HEK293 (cell line): ENCODE results near the gene PITPNM1.

Source experiments
- CTCF ChIA-PET: fragments of 350-600 bp; formaldehyde crosslinking; extraction: SDS; loops from one replicate; lab custom pipeline; 2021; ENCODE audit warnings: antibody characterized with exemption; lab: Yijun Ruan, JAX
- POLR2A ChIA-PET: fragments of 300-600 bp; formaldehyde crosslinking; extraction: SDS; loops from one replicate; lab custom pipeline; 2020; ENCODE audit warnings: antibody characterized with exemption, inconsistent platforms; lab: Yijun Ruan, JAX
- H3K27ac ChIP-seq: fragments of 200-500 bp; sonication (Bioruptor generic); 2 replicates; pipeline ENCODE4 v1.5.1; 2014; ENCODE audit warnings: low read depth, low read length, control low read depth, inconsistent platforms; ENCODE audit errors: extremely low read depth
- H3K36me3 ChIP-seq, 2 experiments: fragments of 200-500 bp in 1 of 2; sonication (Bioruptor generic) in 1 of 2; 1 replicate in 1 of 2; 2 replicates in 1 of 2; pipeline ENCODE4 v1.5.1; 2014 to 2017; ENCODE audit warnings: inconsistent platforms in 2 of 2, low read length in 2 of 2; ENCODE audit not compliant: control insufficient read depth in 2 of 2, insufficient read depth in 1 of 2
- H3K4me1 ChIP-seq: fragments of 200-500 bp; sonication (Bioruptor generic); 2 replicates; pipeline ENCODE4 v1.5.1; 2014; ENCODE audit warnings: mild to moderate bottlenecking, low read length, inconsistent platforms; ENCODE audit not compliant: control insufficient read depth, insufficient read depth
- H3K4me3 ChIP-seq: 2 replicates; pipeline ENCODE4 v1.5.1; 2011; ENCODE audit warnings: low read depth, mild to moderate bottlenecking, control low read depth, low read length, moderate library complexity
- H3K9me3 ChIP-seq: fragments of 200-500 bp; sonication (Bioruptor generic); 2 replicates; pipeline ENCODE4 v1.5.1; 2014; ENCODE audit warnings: low read depth, low read length, inconsistent platforms; ENCODE audit not compliant: control insufficient read depth, insufficient read depth
- FEZF1 ChIP-seq: fragments of 450-650 bp; formaldehyde crosslinking; IDR thresholded peaks from 2 replicates; pipeline ENCODE4 v1.5.1; 2016; ENCODE audit warnings: missing biosample characterization, missing genetic modification characterization
- KLF8 ChIP-seq: fragments of 450-650 bp; formaldehyde crosslinking; IDR thresholded peaks from 2 replicates; pipeline ENCODE4 v1.5.1; 2016; ENCODE audit warnings: missing biosample characterization, missing genetic modification characterization
- WT1 ChIP-seq: fragments of 450-650 bp; formaldehyde crosslinking; IDR thresholded peaks from 2 replicates; pipeline ENCODE4 v1.5.1; 2016; ENCODE audit warnings: missing biosample characterization, missing genetic modification characterization
- ZBTB7A ChIP-seq: fragments of 450-650 bp; formaldehyde crosslinking; IDR thresholded peaks from 2 replicates; pipeline ENCODE4 v1.5.1; 2016; ENCODE audit warnings: low read depth, missing biosample characterization, missing genetic modification characterization
- ZFP69B ChIP-seq: fragments of 450-650 bp; formaldehyde crosslinking; IDR thresholded peaks from 2 replicates; pipeline ENCODE4 v1.5.1; 2016; ENCODE audit warnings: missing biosample characterization, missing genetic modification characterization
- ZNF112 ChIP-seq: fragments of 450-650 bp; formaldehyde crosslinking; IDR thresholded peaks from 2 replicates; pipeline ENCODE4 v1.5.0; 2017; ENCODE audit warnings: missing biosample characterization, missing genetic modification characterization
- ZNF133 ChIP-seq: fragments of 450-650 bp; formaldehyde crosslinking; IDR thresholded peaks from 2 replicates; pipeline ENCODE4 v1.5.1; 2016; ENCODE audit warnings: missing biosample characterization, missing genetic modification characterization
- ZNF202 ChIP-seq: fragments of 450-650 bp; formaldehyde crosslinking; IDR thresholded peaks from 2 replicates; pipeline ENCODE4 v1.5.1; 2016; ENCODE audit warnings: missing biosample characterization, missing genetic modification characterization, borderline replicate concordance
- ZNF529 ChIP-seq: fragments of 450-650 bp; formaldehyde crosslinking; IDR thresholded peaks from 2 replicates; pipeline ENCODE4 v1.5.1; 2017; ENCODE audit warnings: missing genetic modification characterization, missing biosample characterization; ENCODE audit not compliant: insufficient replicate concordance
- ZNF768 ChIP-seq: fragments of 450-650 bp; formaldehyde crosslinking; IDR thresholded peaks from 2 replicates; pipeline ENCODE4 v1.5.1; 2018; ENCODE audit warnings: missing biosample characterization, mild to moderate bottlenecking, missing genetic modification characterization
- ZSCAN30 ChIP-seq: fragments of 450-650 bp; IDR thresholded peaks from 2 replicates; pipeline ENCODE4 v1.5.1; 2018; ENCODE audit warnings: missing biosample characterization, mild to moderate bottlenecking, missing genetic modification characterization, moderate library complexity
- TF ChIP-seq, protein P1 (sequence below): fragments of 450-650 bp; formaldehyde crosslinking; IDR thresholded peaks from 2 replicates; pipeline ENCODE4 v1.5.1; 2016; ENCODE audit warnings: missing biosample characterization, missing genetic modification characterization
- TF ChIP-seq, protein P2 (sequence below): fragments of 450-650 bp; formaldehyde crosslinking; IDR thresholded peaks from 2 replicates; pipeline ENCODE4 v1.5.1; 2016; ENCODE audit warnings: missing biosample characterization, missing genetic modification characterization
- TF ChIP-seq, protein P3 (sequence below): fragments of 450-650 bp; formaldehyde crosslinking; IDR thresholded peaks from 2 replicates; pipeline ENCODE4 v1.5.1; 2017; ENCODE audit warnings: missing biosample characterization, missing genetic modification characterization
- TF ChIP-seq, protein P4 (sequence below): fragments of 450-650 bp; formaldehyde crosslinking; IDR thresholded peaks from 2 replicates; pipeline ENCODE4 v1.5.1; 2017; ENCODE audit warnings: missing biosample characterization, missing genetic modification characterization
- TF ChIP-seq, protein P5 (sequence below): fragments of 450-650 bp; formaldehyde crosslinking; IDR thresholded peaks from 2 replicates; pipeline ENCODE4 v1.5.1; 2016; ENCODE audit warnings: missing biosample characterization, missing genetic modification characterization, low read depth
- TF ChIP-seq, protein P6 (sequence below): fragments of 450-650 bp; formaldehyde crosslinking; IDR thresholded peaks from 2 replicates; pipeline ENCODE4 v1.5.1; 2016; ENCODE audit warnings: missing biosample characterization, missing genetic modification characterization
- TF ChIP-seq, protein P7 (sequence below): fragments of 450-650 bp; formaldehyde crosslinking; IDR thresholded peaks from 2 replicates; pipeline ENCODE4 v1.5.1; 2016; ENCODE audit warnings: missing biosample characterization, missing genetic modification characterization, low read depth

Gene PITPNM1

DNA sequence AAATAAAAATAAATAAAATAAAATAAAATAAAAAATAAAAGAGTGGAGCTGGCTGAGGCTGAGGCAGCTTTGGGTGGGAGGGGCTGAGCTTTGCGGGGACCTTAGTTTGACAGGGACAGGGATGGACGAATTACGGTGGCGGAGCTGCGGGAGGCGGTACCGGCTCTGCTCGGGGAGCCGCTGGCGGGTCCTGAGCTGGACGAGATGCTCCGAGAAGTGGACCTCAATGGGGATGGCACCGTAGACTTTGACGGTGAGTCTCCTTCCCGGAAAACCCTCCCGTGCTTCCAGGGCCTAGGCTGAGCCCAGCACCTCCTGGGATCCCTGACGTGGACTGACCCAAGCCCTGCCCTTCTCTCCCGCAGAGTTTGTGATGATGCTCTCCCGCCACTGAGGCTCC, 46.9 kb downstream of the PITPNM1 start (continued):
- TF ChIP-seq, protein P1, sequence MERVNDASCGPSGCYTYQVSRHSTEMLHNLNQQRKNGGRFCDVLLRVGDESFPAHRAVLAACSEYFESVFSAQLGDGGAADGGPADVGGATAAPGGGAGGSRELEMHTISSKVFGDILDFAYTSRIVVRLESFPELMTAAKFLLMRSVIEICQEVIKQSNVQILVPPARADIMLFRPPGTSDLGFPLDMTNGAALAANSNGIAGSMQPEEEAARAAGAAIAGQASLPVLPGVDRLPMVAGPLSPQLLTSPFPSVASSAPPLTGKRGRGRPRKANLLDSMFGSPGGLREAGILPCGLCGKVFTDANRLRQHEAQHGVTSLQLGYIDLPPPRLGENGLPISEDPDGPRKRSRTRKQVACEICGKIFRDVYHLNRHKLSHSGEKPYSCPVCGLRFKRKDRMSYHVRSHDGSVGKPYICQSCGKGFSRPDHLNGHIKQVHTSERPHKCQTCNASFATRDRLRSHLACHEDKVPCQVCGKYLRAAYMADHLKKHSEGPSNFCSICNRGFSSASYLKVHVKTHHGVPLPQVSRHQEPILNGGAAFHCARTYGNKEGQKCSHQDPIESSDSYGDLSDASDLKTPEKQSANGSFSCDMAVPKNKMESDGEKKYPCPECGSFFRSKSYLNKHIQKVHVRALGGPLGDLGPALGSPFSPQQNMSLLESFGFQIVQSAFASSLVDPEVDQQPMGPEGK (tag by site-specific recombination) = no peak
- TF ChIP-seq ZNF133 (no peak), KLF8 (tag by site-specific recombination) (no peak), ZBTB7A (tag by site-specific recombination) (no peak), WT1 (no peak), ZNF768 (tag by site-specific recombination) (no peak), FEZF1 (no peak)
- TF ChIP-seq, protein P2, sequence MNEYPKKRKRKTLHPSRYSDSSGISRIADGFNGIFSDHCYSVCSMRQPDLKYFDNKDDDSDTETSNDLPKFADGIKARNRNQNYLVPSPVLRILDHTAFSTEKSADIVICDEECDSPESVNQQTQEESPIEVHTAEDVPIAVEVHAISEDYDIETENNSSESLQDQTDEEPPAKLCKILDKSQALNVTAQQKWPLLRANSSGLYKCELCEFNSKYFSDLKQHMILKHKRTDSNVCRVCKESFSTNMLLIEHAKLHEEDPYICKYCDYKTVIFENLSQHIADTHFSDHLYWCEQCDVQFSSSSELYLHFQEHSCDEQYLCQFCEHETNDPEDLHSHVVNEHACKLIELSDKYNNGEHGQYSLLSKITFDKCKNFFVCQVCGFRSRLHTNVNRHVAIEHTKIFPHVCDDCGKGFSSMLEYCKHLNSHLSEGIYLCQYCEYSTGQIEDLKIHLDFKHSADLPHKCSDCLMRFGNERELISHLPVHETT (tag by site-specific recombination) = no peak

DNA sequence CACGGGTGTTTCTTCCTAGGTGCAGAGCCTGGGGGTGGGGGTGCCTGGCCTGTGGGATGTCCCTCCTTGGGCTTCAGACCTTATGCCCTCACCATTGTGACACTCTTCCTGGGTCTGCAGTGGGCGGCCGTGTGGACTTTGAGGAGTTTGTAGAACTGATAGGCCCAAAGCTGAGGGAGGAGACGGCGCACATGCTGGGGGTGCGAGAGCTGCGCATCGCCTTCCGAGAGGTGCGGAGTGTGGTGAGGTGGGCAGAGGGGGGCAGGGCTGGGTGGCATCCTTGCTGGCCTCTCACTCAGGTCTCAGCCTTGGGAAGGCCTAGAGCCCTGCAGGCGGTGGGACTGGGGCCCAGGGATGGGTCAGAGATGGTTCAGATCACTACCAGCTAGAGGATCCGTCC, 47.7 kb downstream of the PITPNM1 start:
- CTCF ChIA-PET = interaction anchor here (0.6 kb wide), 1 partner anchor 94 kb away, joined by 3 read pairs; no protein-coding TSS in a partner anchor

More for the DNA sequence above, 47.7 kb downstream of the PITPNM1 start:
- Histone ChIP-seq H3K27ac (no peak overlapping the region), H3K4me3 (no peak overlapping the region), H3K36me3 (no peaks in the 10 kb centered on the region), H3K4me1 (no peaks in the 10 kb centered on the region), H3K9me3 (no peaks in the 10 kb centered on the region)
- TF ChIP-seq, protein P3, sequence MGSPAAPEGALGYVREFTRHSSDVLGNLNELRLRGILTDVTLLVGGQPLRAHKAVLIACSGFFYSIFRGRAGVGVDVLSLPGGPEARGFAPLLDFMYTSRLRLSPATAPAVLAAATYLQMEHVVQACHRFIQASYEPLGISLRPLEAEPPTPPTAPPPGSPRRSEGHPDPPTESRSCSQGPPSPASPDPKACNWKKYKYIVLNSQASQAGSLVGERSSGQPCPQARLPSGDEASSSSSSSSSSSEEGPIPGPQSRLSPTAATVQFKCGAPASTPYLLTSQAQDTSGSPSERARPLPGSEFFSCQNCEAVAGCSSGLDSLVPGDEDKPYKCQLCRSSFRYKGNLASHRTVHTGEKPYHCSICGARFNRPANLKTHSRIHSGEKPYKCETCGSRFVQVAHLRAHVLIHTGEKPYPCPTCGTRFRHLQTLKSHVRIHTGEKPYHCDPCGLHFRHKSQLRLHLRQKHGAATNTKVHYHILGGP (tag by site-specific recombination) = no peak
- no peak for TF ChIP-seq WT1
- no peak for TF ChIP-seq ZNF202 (tag by site-specific recombination)
- no peak for TF ChIP-seq ZSCAN30 (tag by site-specific recombination)
- TF ChIP-seq, protein P4, sequence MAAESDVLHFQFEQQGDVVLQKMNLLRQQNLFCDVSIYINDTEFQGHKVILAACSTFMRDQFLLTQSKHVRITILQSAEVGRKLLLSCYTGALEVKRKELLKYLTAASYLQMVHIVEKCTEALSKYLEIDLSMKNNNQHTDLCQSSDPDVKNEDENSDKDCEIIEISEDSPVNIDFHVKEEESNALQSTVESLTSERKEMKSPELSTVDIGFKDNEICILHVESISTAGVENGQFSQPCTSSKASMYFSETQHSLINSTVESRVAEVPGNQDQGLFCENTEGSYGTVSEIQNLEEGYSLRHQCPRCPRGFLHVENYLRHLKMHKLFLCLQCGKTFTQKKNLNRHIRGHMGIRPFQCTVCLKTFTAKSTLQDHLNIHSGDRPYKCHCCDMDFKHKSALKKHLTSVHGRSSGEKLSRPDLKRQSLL (tag by site-specific recombination) = no peak
- TF ChIP-seq, protein P5, sequence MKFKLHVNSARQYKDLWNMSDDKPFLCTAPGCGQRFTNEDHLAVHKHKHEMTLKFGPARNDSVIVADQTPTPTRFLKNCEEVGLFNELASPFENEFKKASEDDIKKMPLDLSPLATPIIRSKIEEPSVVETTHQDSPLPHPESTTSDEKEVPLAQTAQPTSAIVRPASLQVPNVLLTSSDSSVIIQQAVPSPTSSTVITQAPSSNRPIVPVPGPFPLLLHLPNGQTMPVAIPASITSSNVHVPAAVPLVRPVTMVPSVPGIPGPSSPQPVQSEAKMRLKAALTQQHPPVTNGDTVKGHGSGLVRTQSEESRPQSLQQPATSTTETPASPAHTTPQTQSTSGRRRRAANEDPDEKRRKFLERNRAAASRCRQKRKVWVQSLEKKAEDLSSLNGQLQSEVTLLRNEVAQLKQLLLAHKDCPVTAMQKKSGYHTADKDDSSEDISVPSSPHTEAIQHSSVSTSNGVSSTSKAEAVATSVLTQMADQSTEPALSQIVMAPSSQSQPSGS = no peak
- TF ChIP-seq ZNF529 (tag by site-specific recombination) = no peak
- TF ChIP-seq, protein P6, sequence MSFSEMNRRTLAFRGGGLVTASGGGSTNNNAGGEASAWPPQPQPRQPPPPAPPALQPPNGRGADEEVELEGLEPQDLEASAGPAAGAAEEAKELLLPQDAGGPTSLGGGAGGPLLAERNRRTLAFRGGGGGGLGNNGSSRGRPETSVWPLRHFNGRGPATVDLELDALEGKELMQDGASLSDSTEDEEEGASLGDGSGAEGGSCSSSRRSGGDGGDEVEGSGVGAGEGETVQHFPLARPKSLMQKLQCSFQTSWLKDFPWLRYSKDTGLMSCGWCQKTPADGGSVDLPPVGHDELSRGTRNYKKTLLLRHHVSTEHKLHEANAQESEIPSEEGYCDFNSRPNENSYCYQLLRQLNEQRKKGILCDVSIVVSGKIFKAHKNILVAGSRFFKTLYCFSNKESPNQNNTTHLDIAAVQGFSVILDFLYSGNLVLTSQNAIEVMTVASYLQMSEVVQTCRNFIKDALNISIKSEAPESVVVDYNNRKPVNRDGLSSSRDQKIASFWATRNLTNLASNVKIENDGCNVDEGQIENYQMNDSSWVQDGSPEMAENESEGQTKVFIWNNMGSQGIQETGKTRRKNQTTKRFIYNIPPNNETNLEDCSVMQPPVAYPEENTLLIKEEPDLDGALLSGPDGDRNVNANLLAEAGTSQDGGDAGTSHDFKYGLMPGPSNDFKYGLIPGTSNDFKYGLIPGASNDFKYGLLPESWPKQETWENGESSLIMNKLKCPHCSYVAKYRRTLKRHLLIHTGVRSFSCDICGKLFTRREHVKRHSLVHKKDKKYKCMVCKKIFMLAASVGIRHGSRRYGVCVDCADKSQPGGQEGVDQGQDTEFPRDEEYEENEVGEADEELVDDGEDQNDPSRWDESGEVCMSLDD (tag by site-specific recombination) = no peak
- TF ChIP-seq, protein P7, sequence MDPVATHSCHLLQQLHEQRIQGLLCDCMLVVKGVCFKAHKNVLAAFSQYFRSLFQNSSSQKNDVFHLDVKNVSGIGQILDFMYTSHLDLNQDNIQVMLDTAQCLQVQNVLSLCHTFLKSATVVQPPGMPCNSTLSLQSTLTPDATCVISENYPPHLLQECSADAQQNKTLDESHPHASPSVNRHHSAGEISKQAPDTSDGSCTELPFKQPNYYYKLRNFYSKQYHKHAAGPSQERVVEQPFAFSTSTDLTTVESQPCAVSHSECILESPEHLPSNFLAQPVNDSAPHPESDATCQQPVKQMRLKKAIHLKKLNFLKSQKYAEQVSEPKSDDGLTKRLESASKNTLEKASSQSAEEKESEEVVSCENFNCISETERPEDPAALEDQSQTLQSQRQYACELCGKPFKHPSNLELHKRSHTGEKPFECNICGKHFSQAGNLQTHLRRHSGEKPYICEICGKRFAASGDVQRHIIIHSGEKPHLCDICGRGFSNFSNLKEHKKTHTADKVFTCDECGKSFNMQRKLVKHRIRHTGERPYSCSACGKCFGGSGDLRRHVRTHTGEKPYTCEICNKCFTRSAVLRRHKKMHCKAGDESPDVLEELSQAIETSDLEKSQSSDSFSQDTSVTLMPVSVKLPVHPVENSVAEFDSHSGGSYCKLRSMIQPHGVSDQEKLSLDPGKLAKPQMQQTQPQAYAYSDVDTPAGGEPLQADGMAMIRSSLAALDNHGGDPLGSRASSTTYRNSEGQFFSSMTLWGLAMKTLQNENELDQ (tag by site-specific recombination) = no peak
- no peak for TF ChIP-seq ZNF112 (tag by site-specific recombination)
- no peak for TF ChIP-seq ZFP69B (tag by site-specific recombination)
- POLR2A ChIA-PET = interaction anchor here (0.6 kb wide), 1 partner anchor 9 kb away, joined by 4 read pairs; no protein-coding TSS in a partner anchor
